ENCODE data around the gene LGALS3BP.

GRCh38 chr17:78966910-78967600 is 12.7 kb downstream of the LGALS3BP start:
- TF ChIP-seq YY1 (IDR thresholded peaks at IDR 0.05; ENCODE audit: insufficient read depth, insufficient read length) (no peak), ZNF274 (IDR thresholded peaks at IDR 0.05; ENCODE audit: low read depth, low read length) (no peak), SUZ12 (IDR thresholded peaks at IDR 0.05; ENCODE audit: extremely low read depth, insufficient read depth, insufficient read length) (no peak)

Data from NT2/D1 (cell line).